H1 (cell line): Measurements from ENCODE around the gene SND1. TPM values are rescaled to one million over a fixed set of nuclear protein-coding genes. Genes with fewer than 3 reads are reported as not detected.

ENCODE experiments used
- ASH2L ChIP-seq: fragments of 200-600, 300-600 bp; sonication (generic); IDR thresholded peaks from one replicate; pipeline ENCODE4 v1.7.1; 2017; ENCODE audit warnings: low read length
- CEBPB ChIP-seq: IDR thresholded peaks from 2 replicates; pipeline ENCODE4 v1.6.1; 2012; ENCODE audit warnings: low read depth, low read length
- CHD1 ChIP-seq: IDR thresholded peaks from 2 replicates; pipeline ENCODE4 v1.6.1; 2012; ENCODE audit warnings: low read depth, low read length, improper control_type of control experiment
- CHD7 ChIP-seq: fragments of 300-600 bp; sonication (generic); IDR thresholded peaks from 2 replicates; pipeline ENCODE4 v1.7.1; 2012; ENCODE audit warnings: low read length, moderate library complexity, mild to moderate bottlenecking, inconsistent platforms; ENCODE audit not compliant: insufficient replicate concordance
- EZH2 ChIP-seq: fragments of 200-600 bp; sonication (generic); IDR thresholded peaks from 2 replicates; pipeline ENCODE4 v1.7.1; 2012; ENCODE audit warnings: low read depth, mild to moderate bottlenecking, moderate library complexity, low read length, inconsistent platforms; ENCODE audit not compliant: severe bottlenecking
- RNF2 ChIP-seq: fragments of 200-900, 300-1000 bp; sonication (generic); IDR thresholded peaks from 2 replicates; pipeline ENCODE4 v1.7.1; 2016; ENCODE audit warnings: borderline replicate concordance, low read depth, mild to moderate bottlenecking, antibody characterized with exemption, low read length; ENCODE audit not compliant: poor library complexity, severe bottlenecking; ENCODE audit errors: missing control alignments
- SAP30 ChIP-seq: fragments of 300-600 bp; sonication (generic); IDR thresholded peaks from 2 replicates; pipeline ENCODE4 v1.7.1; 2012; ENCODE audit warnings: low read length, moderate library complexity, mild to moderate bottlenecking, inconsistent platforms; ENCODE audit not compliant: insufficient read depth, insufficient replicate concordance
- SIRT6 ChIP-seq: IDR thresholded peaks from one replicate; pipeline ENCODE4 v1.7.1; 2012; ENCODE audit warnings: low read length, inconsistent platforms
- TBP ChIP-seq: IDR thresholded peaks from 2 replicates; pipeline ENCODE4 v1.6.1; 2011; ENCODE audit warnings: low read depth, low read length, improper control_type of control experiment
- YY1 ChIP-seq: IDR thresholded peaks from 2 replicates; pipeline ENCODE4 v1.6.1; 2011; ENCODE audit warnings: low read depth, mild to moderate bottlenecking, low read length
- ZNF274 ChIP-seq: IDR thresholded peaks from 2 replicates; pipeline ENCODE4 v1.7.0; 2012; ENCODE audit warnings: low read length, borderline replicate concordance; ENCODE audit errors: extremely low read depth
- polyA plus RNA-seq, 7 experiments: library from polyadenylated mRNA; depleted of rRNA in 3 of 7; stranded (reverse) in 5 of 7; unstranded in 2 of 7; fragments of >200 nt in 5 of 7; fragments of 200-250 nt in 2 of 7; gene quantifications; 1 replicate in 5 of 7; 2 replicates in 1 of 7; 4 replicates in 1 of 7; pipeline versions ENCODE4 v1.2.1 to v1.2.3, GENCODE V29; 2011 to 2013; ENCODE audit warnings: missing spikeins in 2 of 7, mixed read lengths in 2 of 7
- total RNA-seq: library from RNA; stranded (reverse); fragmentation: NEBNext Ultra II Directional; extraction: Animal tissue kit (Norgen Biotek cat#: 25700); gene quantifications from 2 replicates; pipeline ENCODE4 v1.2.1, GENCODE V29; 2021

SND1 gene
- total and polyA plus RNA-seq, 2 of the 8 experiments (the other 6 are each of a cell fraction or from before 2014, with no cell fraction given): 122 to 290 TPM

- TF ChIP-seq CHD7 (no peak), RNF2 (no peak), CHD1 (no peak), ASH2L (no peak), SIRT6 (no peak), ZNF274 (no peak), EZH2 (no peak), SAP30 (no peak), TBP (no peak), CEBPB (no peak), YY1 (no peak)
Measured at GRCh38 chr7:127704211-127704610, 52.2 kb downstream of the SND1 start (continued).
